Body of pancreas (tissue), 4 donors: ENCODE measurements around the gene WDR75.

Experiments used
- POLR2A ChIP-seq, 3 donors: fragments of 450-650 bp; IDR thresholded peaks; one replicate each; pipeline ENCODE4 v1.6.1; 2016; ENCODE audit warnings: antibody characterized with exemption in 3 of 3, mild to moderate bottlenecking in 2 of 3
- TF ChIP-seq, protein P1 (sequence below), 7 experiments: fragments of 450-650 bp in 4 of 7; fragments of 200-600 bp in 3 of 7; sonication (generic) in 3 of 7; IDR thresholded peaks; one replicate each; pipeline ENCODE4 v1.5.1; 2016 to 2019; ENCODE audit warnings: antibody characterized with exemption in 7 of 7

DNA sequence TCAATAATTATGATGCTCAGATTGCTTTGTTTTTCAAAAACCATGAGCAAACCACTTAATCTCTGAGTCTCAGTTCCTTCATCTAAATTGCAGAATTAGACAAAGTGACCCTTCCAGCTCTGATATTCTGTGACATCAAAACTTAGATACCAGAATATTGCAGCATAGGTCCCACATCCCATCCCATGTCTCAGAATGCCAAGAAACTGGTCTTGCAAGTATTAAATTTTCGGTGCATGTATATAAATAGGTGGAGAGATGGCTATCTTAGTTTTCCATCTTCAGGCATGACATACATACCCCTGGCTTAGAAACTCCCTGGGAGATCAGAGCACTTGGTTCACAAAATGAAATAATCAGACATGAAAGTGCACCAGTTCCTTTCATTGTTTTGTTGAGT is 39.8 kb downstream of the WDR75 start:
- TF ChIP-seq, protein P1, sequence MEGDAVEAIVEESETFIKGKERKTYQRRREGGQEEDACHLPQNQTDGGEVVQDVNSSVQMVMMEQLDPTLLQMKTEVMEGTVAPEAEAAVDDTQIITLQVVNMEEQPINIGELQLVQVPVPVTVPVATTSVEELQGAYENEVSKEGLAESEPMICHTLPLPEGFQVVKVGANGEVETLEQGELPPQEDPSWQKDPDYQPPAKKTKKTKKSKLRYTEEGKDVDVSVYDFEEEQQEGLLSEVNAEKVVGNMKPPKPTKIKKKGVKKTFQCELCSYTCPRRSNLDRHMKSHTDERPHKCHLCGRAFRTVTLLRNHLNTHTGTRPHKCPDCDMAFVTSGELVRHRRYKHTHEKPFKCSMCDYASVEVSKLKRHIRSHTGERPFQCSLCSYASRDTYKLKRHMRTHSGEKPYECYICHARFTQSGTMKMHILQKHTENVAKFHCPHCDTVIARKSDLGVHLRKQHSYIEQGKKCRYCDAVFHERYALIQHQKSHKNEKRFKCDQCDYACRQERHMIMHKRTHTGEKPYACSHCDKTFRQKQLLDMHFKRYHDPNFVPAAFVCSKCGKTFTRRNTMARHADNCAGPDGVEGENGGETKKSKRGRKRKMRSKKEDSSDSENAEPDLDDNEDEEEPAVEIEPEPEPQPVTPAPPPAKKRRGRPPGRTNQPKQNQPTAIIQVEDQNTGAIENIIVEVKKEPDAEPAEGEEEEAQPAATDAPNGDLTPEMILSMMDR (IDR thresholded peaks at IDR 0.05): no peak
- TF ChIP-seq POLR2A (IDR thresholded peaks at IDR 0.05): no peak
